Loucy (cell line): Measurements from ENCODE around the gene GALR2.

Experiments used
- H2AFZ ChIP-seq: fragments of 200-600 bp; sonication (generic); 2 replicates; pipeline ENCODE4 v1.6.0; 2016; ENCODE audit warnings: antibody characterized with exemption, mild to moderate bottlenecking, low read length, moderate library complexity
- H3F3A ChIP-seq: fragments of 200-600 bp; 2 replicates; pipeline ENCODE4 v1.6.0; 2016; ENCODE audit warnings: antibody characterized with exemption, low read depth, mild to moderate bottlenecking
- H3K27me3 ChIP-seq: fragments of 200-600 bp; sonication (generic); 2 replicates; pipeline ENCODE4 v1.6.1; 2014; ENCODE audit warnings: low read length, mild to moderate bottlenecking; ENCODE audit not compliant: insufficient read depth, poor library complexity, severe bottlenecking
- H3K36me3 ChIP-seq: fragments of 200-600 bp; sonication (generic); 2 replicates; pipeline ENCODE4 v1.6.1; 2016; ENCODE audit warnings: low read length; ENCODE audit not compliant: insufficient read depth
- H3K4me1 ChIP-seq: fragments of 200-600 bp; sonication (generic); 2 replicates; pipeline ENCODE4 v1.5.1; 2014; ENCODE audit warnings: low read length, mild to moderate bottlenecking; ENCODE audit not compliant: insufficient read depth, poor library complexity, severe bottlenecking
- H3K4me2 ChIP-seq: fragments of 200-600 bp; sonication (generic); 2 replicates; pipeline ENCODE4 v1.6.0; 2014; ENCODE audit warnings: antibody characterized with exemption, low read length, low read depth, mild to moderate bottlenecking; ENCODE audit not compliant: poor library complexity, severe bottlenecking
- H3K4me3 ChIP-seq: fragments of 200-600 bp; sonication (generic); 2 replicates; pipeline ENCODE4 v1.5.1; 2014; ENCODE audit warnings: low read length, mild to moderate bottlenecking, mixed read lengths; ENCODE audit not compliant: poor library complexity, severe bottlenecking
- H3K79me2 ChIP-seq: fragments of 200-600 bp; sonication (generic); 2 replicates; pipeline ENCODE4 v1.6.1; 2014; ENCODE audit warnings: low read length; ENCODE audit not compliant: insufficient read depth
- H3K9ac ChIP-seq: fragments of 200-600 bp; sonication (generic); 2 replicates; pipeline ENCODE4 v1.6.0; 2014; ENCODE audit warnings: mild to moderate bottlenecking, low read depth, low read length, moderate library complexity; ENCODE audit not compliant: poor library complexity, severe bottlenecking
- H3K9me2 ChIP-seq: fragments of 200-600 bp; sonication (generic); replicated peaks from 2 replicates; pipeline ENCODE4 v1.6.1; 2016; ENCODE audit warnings: low read depth, low read length, mixed read lengths
- H3K9me3 ChIP-seq: fragments of 200-600 bp; sonication (generic); 2 replicates; pipeline ENCODE4 v1.6.1; 2014; ENCODE audit warnings: mild to moderate bottlenecking, antibody characterized with exemption, low read length, low read depth; ENCODE audit not compliant: insufficient read depth
- H4K20me1 ChIP-seq: fragments of 200-600 bp; sonication (generic); 2 replicates; pipeline ENCODE4 v1.6.0; 2014; ENCODE audit warnings: antibody characterized with exemption, low read length, mild to moderate bottlenecking; ENCODE audit not compliant: insufficient read depth, poor library complexity, severe bottlenecking
- EZH2phosphoT487 ChIP-seq: fragments of 200-600 bp; IDR thresholded peaks from 2 replicates; pipeline ENCODE4 v1.6.1; 2018; ENCODE audit warnings: antibody characterized with exemption, mild to moderate bottlenecking, moderate library complexity, borderline replicate concordance
- TF ChIP-seq, protein P1 (sequence below): fragments of 200-600 bp; sonication (generic); conservative IDR thresholded peaks from 2 replicates; pipeline ENCODE4 v1.5.1; 2014; ENCODE audit warnings: mild to moderate bottlenecking, antibody characterized with exemption, low read length

GALR2 gene

GRCh38 chr17:76027159-76027839 is 47.3 kb upstream of the GALR2 start, which contains the start of gene EVPL:
Gene EVPL (minus strand): TSS chr17:76027306. CDS start chr17:76027198, 108 bp downstream.
- Histone ChIP-seq H3F3A (peaks cover 5% of the 10 kb centered on the region; the same call in 1 of the 2 replicates), H3K79me2 (no peaks in the 10 kb centered on the region), H3K27me3 (no peaks in the 10 kb centered on the region), H4K20me1 (no peaks in the 10 kb centered on the region), H3K4me2 (no peak within 1 kb of the TSS), H2AFZ (no peak within 1 kb of the TSS), H3K4me3 (no peak within 1 kb of the TSS), H3K9ac (no peak within 1 kb of the TSS), H3K4me1 (peaks cover 24% of the 10 kb centered on the region), H3K36me3 (no peaks in the 10 kb centered on the region), H3K9me3 (no peaks in the 10 kb centered on the region), H3K9me2 (no peaks in the 10 kb centered on the region)
- TF ChIP-seq, protein P1, sequence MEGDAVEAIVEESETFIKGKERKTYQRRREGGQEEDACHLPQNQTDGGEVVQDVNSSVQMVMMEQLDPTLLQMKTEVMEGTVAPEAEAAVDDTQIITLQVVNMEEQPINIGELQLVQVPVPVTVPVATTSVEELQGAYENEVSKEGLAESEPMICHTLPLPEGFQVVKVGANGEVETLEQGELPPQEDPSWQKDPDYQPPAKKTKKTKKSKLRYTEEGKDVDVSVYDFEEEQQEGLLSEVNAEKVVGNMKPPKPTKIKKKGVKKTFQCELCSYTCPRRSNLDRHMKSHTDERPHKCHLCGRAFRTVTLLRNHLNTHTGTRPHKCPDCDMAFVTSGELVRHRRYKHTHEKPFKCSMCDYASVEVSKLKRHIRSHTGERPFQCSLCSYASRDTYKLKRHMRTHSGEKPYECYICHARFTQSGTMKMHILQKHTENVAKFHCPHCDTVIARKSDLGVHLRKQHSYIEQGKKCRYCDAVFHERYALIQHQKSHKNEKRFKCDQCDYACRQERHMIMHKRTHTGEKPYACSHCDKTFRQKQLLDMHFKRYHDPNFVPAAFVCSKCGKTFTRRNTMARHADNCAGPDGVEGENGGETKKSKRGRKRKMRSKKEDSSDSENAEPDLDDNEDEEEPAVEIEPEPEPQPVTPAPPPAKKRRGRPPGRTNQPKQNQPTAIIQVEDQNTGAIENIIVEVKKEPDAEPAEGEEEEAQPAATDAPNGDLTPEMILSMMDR: no peak
- no peak for TF ChIP-seq EZH2phosphoT487

DNA sequence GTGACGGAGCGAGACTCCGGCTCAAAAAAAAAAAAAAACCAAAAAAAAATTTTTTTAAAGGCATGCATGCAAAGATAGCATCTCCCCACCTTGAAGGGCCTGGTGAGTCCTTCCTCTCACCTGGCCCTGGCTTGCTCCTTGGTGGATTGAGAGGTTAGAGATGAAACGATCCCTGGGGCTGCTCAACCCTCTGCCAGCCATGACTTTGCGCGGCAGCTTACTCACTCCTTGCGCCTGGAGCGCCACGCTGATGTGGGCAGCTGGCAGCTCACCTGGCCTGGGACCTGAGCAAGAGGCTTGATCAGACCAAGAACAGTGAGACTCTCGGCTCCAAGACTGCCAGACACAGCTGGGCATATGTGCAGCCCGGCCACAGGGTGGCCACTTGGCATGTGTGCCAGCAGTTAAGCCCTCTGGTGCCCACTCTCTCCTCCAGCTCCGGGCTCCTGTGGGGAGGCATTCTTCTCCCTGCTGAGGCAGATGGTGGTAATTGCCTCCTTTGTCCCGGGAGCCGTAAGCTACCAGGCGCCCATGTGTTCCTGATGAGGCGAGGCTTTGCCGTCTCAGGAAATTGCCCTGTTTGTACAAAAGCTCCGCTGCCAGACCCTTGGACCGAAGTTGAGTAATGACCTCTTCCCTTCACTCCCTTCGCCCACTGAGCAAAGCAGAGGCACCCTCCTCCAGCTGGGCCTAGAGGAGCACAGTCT is 42.4 kb upstream of the GALR2 start:
- Histone ChIP-seq H3K9ac (no peak overlapping the region), H3K79me2 (no peaks in the 10 kb centered on the region), H3K9me2 (no peaks in the 10 kb centered on the region), H3K9me3 (no peaks in the 10 kb centered on the region), H3F3A (peaks cover 5% of the 10 kb centered on the region; the same call in 1 of the 2 replicates), H2AFZ (no peak overlapping the region), H4K20me1 (no peaks in the 10 kb centered on the region), H3K4me1 (peaks cover 38% of the 10 kb centered on the region), H3K4me3 (no peak overlapping the region), H3K36me3 (no peaks in the 10 kb centered on the region), H3K4me2 (no peak overlapping the region), H3K27me3 (no peaks in the 10 kb centered on the region)
- TF ChIP-seq EZH2phosphoT487: no peak
- TF ChIP-seq, protein P1: peak; percentile 50

- H3K4me1 ChIP-seq: peaks cover 40% of the 10 kb centered on the region
- H3K79me2 ChIP-seq: no peaks in the 10 kb centered on the region
- H2AFZ ChIP-seq: no peak overlapping the region
- TF ChIP-seq, protein P1: no peak
- no peak for TF ChIP-seq EZH2phosphoT487
- no peaks in the 10 kb centered on the region for H3K9me3 ChIP-seq
- no peaks in the 10 kb centered on the region for H4K20me1 ChIP-seq
- H3K4me2 ChIP-seq: no peak overlapping the region
- no peak overlapping the region for H3K9ac ChIP-seq
- no peaks in the 10 kb centered on the region for H3K27me3 ChIP-seq
- no peak overlapping the region for H3K4me3 ChIP-seq
- no peaks in the 10 kb centered on the region; the same call in 1 of the 2 replicates for H3K36me3 ChIP-seq
- H3F3A ChIP-seq: peaks cover 5% of the 10 kb centered on the region; the same call in 1 of the 2 replicates
- H3K9me2 ChIP-seq: no peaks in the 10 kb centered on the region
Observed at GRCh38 chr17:76032780-76033108, 41.8 kb upstream of the GALR2 start.
